Spleen (tissue), 11 donors: ENCODE measurements around the gene MX2. TPM values are rescaled to one million over a fixed set of nuclear protein-coding genes. Genes with fewer than 3 reads are reported as not detected.

ENCODE experiments used
- DNase-seq: peaks from one replicate; pipeline ENCODE4 v3.0.0-alpha.2; 2020
- H3K27ac ChIP-seq, 8 donors: fragments of 200-600 bp; sonication (generic) in 7 of 8; 1 replicate in 4 of 8; 2 replicates in 4 of 8; pipeline versions ENCODE4 v1.5.0 to v1.8.0; 2016 to 2021; ENCODE audit warnings: inconsistent platforms in 4 of 8, mild to moderate bottlenecking in 4 of 8, moderate library complexity in 1 of 8
- H3K27me3 ChIP-seq, 7 donors: fragments of 200-600 bp; sonication (generic) in 6 of 7; replicated peaks in 1 of 7; 1 replicate in 4 of 7; 2 replicates in 3 of 7; pipeline versions ENCODE4 v1.5.0 to v1.8.0; 2016 to 2021; ENCODE audit warnings: inconsistent platforms in 3 of 7, mild to moderate bottlenecking in 1 of 7
- H3K36me3 ChIP-seq, 6 donors: fragments of 200-600 bp; sonication (generic) in 5 of 6; 1 replicate in 4 of 6; 2 replicates in 2 of 6; pipeline versions ENCODE4 v1.5.0 to v1.8.0; 2016 to 2021; ENCODE audit warnings: inconsistent platforms in 2 of 6
- H3K4me1 ChIP-seq, 6 donors: fragments of 200-600 bp; sonication (generic) in 5 of 6; 1 replicate in 3 of 6; 2 replicates in 3 of 6; pipeline versions ENCODE4 v1.5.0 to v1.8.0; 2016 to 2021; ENCODE audit warnings: inconsistent platforms in 3 of 6
- H3K4me3 ChIP-seq, 8 donors: fragments of 200-600 bp; sonication (generic) in 7 of 8; 1 replicate in 4 of 8; 2 replicates in 4 of 8; pipeline versions ENCODE4 v1.5.0 to v1.8.0; 2016 to 2021; ENCODE audit warnings: inconsistent platforms in 4 of 8, mild to moderate bottlenecking in 4 of 8, moderate library complexity in 2 of 8
- H3K9me3 ChIP-seq, 8 donors: fragments of 200-600 bp; sonication (generic) in 7 of 8; 1 replicate in 4 of 8; 2 replicates in 4 of 8; pipeline versions ENCODE4 v1.5.0 to v1.8.0; 2016 to 2021; ENCODE audit warnings: inconsistent platforms in 4 of 8
- CTCF ChIP-seq, 11 experiments: fragments of 200-600 bp in 7 of 11; fragments of 450-650 bp in 4 of 11; sonication (generic) in 4 of 11; IDR thresholded peaks in 8 of 11; conservative IDR thresholded peaks in 3 of 11; 1 replicate in 7 of 11; 2 replicates in 4 of 11; pipeline versions ENCODE4 v1.4.0 to v1.8.0; 2016 to 2021; ENCODE audit warnings: antibody characterized with exemption in 11 of 11, inconsistent platforms in 4 of 11, mild to moderate bottlenecking in 1 of 11
- POLR2A ChIP-seq, 3 donors: fragments of 450-650 bp; IDR thresholded peaks; one replicate each; pipeline ENCODE4 v1.5.1; 2017; ENCODE audit warnings: antibody characterized with exemption in 3 of 3, mild to moderate bottlenecking in 1 of 3
- POLR2AphosphoS5 ChIP-seq, 3 donors: sonication (generic); formaldehyde crosslinking; IDR thresholded peaks; one replicate each; pipeline ENCODE4 v1.5.1; 2017; ENCODE audit warnings: antibody characterized with exemption in 3 of 3
- WGBS, 5 donors: extraction: QIAGEN DNeasy Blood & Tissue Kit in 3 of 5; methylation state at CpG; one replicate each; pipeline versions ENCODE4 v1.1.5 to v1.1.7; 2013 to 2018; 5-methylcytosine and 5-hydroxymethylcytosine counted together
- intact Hi-C: fragments of 100-400 bp; cut with DNase I; formaldehyde crosslinking; loops from one replicate; pipeline ENCODE4 v1.15.0; 2023; ENCODE audit warnings: low total_unique reads
- polyA plus RNA-seq, 3 donors: library from polyadenylated mRNA; stranded (reverse); fragments of 200-250 nt; gene quantifications; one replicate each; pipeline ENCODE4 v1.2.1, GENCODE V29; 2013
- total RNA-seq, 7 donors: library from RNA; depleted of rRNA in 3 of 7; stranded (reverse); fragments of >200 nt in 3 of 7; fragmentation: NEBNext Ultra II Directional in 4 of 7; extraction: Animal tissue kit (Norgen Biotek cat#: 25700) in 4 of 7; gene quantifications; one replicate each; pipeline versions ENCODE4 v1.1.0 to v1.2.1, GENCODE V29; 2016 to 2021
- donor health status: healthy with polysubstance abuse.
- donor health status: DM: no; HTN: no; CAD: no; lungs with moderate emphysema.
- donor health status: DM: no; HTN: no; CAD: no.
- donor health status: Bipolar disorder and iron deficiency.
- donor health status: healthy.
- donor health status: DM: no; HTN: no; CAD: no.
- donor health status: DM: yes; HTN: yes; CAD: no.

MX2 gene
- total and polyA plus RNA-seq, 10 donors, result 20.0 to 109 (median 71.8) TPM

GRCh38 chr21:41327753-41328152 lies 34.1 kb upstream of the MX2 start:
- no peaks in the 10 kb centered on the region for H3K27me3 ChIP-seq
- H3K4me3 ChIP-seq, result no peak overlapping the region
- no peaks in the 10 kb centered on the region for H3K4me1 ChIP-seq
- 81 to 90% (median 87%) methylated on average over 8 of the region's 8 CpGs for WGBS, 5 donors
- intact Hi-C loops, result no loop called here
- DNase-seq, result no peak
- no peaks in the 10 kb centered on the region for H3K9me3 ChIP-seq
- H3K27ac ChIP-seq, result no peak overlapping the region
- no peaks in the 10 kb centered on the region for H3K36me3 ChIP-seq
- TF ChIP-seq POLR2AphosphoS5 (IDR thresholded peaks at IDR 0.05), result no peak

- Histone ChIP-seq H3K4me3 (no peak overlapping the region), H3K36me3 (no peaks in the 10 kb centered on the region), H3K4me1 (no peaks in the 10 kb centered on the region), H3K9me3 (peaks cover 0 to 8% (median 4%) of the 10 kb centered on the region in 8 donors), H3K27me3 (no peaks in the 10 kb centered on the region), H3K27ac (no peak overlapping the region)
- intact Hi-C loops, result no loop called here
- no peak for DNase-seq
- TF ChIP-seq POLR2A (IDR thresholded peaks at IDR 0.05), result no peak
- no peak for TF ChIP-seq POLR2AphosphoS5 (IDR thresholded peaks at IDR 0.05)
- TF ChIP-seq CTCF (IDR thresholded peaks at IDR 0.05 in 8 of 11, conservative IDR thresholded peaks at IDR 0.05 in 3 of 11), result no peak
- 80 to 89% (median 86%) methylated on average over 15 to 16 of the region's 16 CpGs for WGBS, 5 donors
Measured at GRCh38 chr21:41328660-41329607, 32.9 kb upstream of the MX2 start.

GRCh38 chr21:41333752-41334151 lies 28.1 kb upstream of the MX2 start:
- Histone ChIP-seq H3K27ac (no peak overlapping the region), H3K4me1 (no peaks in the 10 kb centered on the region), H3K4me3 (no peak overlapping the region), H3K9me3 (peaks cover 0 to 20% (median 15%) of the 10 kb centered on the region in 8 donors), H3K27me3 (no peaks in the 10 kb centered on the region), H3K36me3 (no peaks in the 10 kb centered on the region)
- 95 to 100% (median 98%) methylated on average over 1 of the region's 1 CpG for WGBS, 5 donors
- intact Hi-C loops, result no loop called here
- TF ChIP-seq POLR2A (IDR thresholded peaks at IDR 0.05), result no peak
- TF ChIP-seq POLR2AphosphoS5 (IDR thresholded peaks at IDR 0.05), result no peak
- no peak for TF ChIP-seq CTCF (IDR thresholded peaks at IDR 0.05 in 8 of 11, conservative IDR thresholded peaks at IDR 0.05 in 3 of 11)
- no peak for DNase-seq

GRCh38 chr21:41337515-41337914 lies 24.3 kb upstream of the MX2 start:
- no peaks in the 10 kb centered on the region for H3K27me3 ChIP-seq
- intact Hi-C loops, result no loop called here
- peaks cover 0 to 28% (median 18%) of the 10 kb centered on the region in 8 donors for H3K9me3 ChIP-seq
- 90 to 99% (median 97%) methylated on average over 3 of the region's 3 CpGs for WGBS, 5 donors
- no peak for DNase-seq
- TF ChIP-seq CTCF (IDR thresholded peaks at IDR 0.05 in 8 of 11, conservative IDR thresholded peaks at IDR 0.05 in 3 of 11) (no peak), POLR2A (IDR thresholded peaks at IDR 0.05) (no peak), POLR2AphosphoS5 (IDR thresholded peaks at IDR 0.05) (no peak)
- no peaks in the 10 kb centered on the region for H3K36me3 ChIP-seq
- H3K4me3 ChIP-seq, result no peak overlapping the region
- H3K4me1 ChIP-seq, result no peaks in the 10 kb centered on the region
- no peak overlapping the region for H3K27ac ChIP-seq
